Islet of Langerhans (tissue), 1 donor: ENCODE data around the gene UNC50.

Experiments used
- FAIRE-seq: peaks from one replicate; lab custom pipeline; 2011; peaks lifted over from hg19 to GRCh38; lab: Jason Lieb, UNC

The UNC50 gene, protein sequence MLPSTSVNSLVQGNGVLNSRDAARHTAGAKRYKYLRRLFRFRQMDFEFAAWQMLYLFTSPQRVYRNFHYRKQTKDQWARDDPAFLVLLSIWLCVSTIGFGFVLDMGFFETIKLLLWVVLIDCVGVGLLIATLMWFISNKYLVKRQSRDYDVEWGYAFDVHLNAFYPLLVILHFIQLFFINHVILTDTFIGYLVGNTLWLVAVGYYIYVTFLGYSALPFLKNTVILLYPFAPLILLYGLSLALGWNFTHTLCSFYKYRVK

DNA sequence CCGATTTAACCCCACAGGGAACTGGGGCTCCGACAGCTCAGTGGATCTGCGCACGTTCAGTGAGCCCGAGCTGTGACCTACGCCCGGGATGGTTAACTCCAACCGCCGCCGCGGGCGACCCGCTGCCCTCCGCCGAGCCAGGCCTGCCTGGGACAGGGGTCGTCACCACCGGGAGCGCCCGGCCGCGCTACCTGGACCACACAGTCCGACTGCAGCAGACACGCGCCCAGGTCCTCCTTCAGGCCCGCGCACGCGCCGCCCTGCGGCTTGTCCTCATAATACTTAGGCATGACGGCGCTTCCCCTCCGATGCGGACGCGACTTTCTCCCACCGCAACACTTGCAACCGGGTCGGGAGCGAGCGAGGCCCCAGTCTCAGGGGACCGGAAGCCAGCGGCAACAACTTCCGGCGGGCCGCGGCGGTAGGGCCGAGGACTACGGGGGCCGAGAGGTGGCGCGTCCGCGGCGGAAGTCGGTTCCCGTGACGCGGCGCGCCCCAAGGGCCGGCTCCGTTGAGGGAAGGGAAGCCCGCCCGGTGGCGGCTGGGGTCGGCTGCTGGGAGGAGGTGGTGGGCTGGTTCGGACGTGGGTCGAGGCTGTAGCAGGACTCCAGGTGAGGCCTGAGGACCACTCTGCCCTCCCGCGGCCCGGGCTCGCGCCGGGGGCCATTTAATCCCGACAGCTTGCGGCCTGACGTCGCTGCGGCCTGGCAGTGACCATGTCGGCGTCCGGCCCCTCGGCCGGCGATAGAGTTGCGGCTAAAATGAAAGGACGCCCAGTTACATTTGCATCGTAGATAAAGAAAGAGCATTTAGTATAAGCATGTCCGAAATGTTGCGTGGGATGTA lies at the start of gene UNC50, which contains the start of gene COA5:
TSS of gene UNC50 (plus strand) at position 474 of the 846 bp plus-strand sequence. CDS start 1,171 bp downstream, outside the sequence.
TSS of gene COA5 (minus strand) at position 397 of the 846 bp plus-strand sequence. CDS start at position 290, 107 bp downstream.
- FAIRE-seq, result no peak

GRCh38 chr2:98558852-98559530 lies 49.4 kb upstream of the UNC50 start:
- FAIRE-seq, result no peak

- no peak for FAIRE-seq
Measured at GRCh38 chr2:98559581-98559980, 48.8 kb upstream of the UNC50 start.

DNA sequence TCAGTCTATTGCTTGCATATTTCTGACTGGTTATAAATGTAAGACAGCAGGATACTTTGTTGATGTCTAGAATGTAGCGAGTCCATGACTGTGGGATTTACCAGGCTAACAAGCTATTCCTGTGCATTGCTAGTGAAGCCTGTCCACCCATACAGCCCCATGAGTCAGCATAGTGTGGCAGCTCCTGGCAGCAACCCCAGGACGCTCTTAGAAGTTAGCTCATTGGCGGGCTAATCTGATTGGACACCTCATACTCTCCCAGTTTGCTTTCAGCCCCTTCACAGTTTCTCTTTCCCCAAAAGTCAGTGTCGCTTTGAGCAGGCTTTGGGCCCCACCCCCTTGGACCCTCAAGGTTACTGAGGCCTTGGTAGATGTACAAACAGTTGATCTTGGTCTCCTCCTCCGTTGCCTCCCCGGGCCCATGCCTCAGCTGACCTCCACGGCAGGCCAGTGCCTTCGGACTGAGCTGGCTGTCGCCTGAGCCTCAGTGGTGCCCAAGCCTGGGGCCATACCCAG lies 48.1 kb upstream of the UNC50 start:
- no peak for FAIRE-seq

DNA sequence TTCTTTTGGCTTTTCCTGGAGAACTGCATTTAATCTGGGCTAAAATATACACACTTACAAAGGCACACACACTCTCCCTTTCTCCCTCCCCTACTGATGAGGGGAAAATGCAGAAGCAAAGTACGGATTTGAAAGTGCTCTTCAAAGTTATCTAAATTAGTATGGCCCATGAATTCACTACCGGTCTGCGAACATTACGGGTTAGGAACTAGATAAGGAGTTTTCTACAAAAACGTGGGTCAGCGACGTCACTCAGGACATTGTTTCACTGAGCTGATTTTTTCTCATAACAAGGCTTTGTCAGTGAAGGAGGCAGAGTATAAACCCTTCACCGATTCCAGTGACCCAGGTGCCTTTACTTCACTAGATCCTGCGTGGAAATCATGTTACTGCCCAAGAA lies 47.4 kb upstream of the UNC50 start:
- no peak for FAIRE-seq

DNA sequence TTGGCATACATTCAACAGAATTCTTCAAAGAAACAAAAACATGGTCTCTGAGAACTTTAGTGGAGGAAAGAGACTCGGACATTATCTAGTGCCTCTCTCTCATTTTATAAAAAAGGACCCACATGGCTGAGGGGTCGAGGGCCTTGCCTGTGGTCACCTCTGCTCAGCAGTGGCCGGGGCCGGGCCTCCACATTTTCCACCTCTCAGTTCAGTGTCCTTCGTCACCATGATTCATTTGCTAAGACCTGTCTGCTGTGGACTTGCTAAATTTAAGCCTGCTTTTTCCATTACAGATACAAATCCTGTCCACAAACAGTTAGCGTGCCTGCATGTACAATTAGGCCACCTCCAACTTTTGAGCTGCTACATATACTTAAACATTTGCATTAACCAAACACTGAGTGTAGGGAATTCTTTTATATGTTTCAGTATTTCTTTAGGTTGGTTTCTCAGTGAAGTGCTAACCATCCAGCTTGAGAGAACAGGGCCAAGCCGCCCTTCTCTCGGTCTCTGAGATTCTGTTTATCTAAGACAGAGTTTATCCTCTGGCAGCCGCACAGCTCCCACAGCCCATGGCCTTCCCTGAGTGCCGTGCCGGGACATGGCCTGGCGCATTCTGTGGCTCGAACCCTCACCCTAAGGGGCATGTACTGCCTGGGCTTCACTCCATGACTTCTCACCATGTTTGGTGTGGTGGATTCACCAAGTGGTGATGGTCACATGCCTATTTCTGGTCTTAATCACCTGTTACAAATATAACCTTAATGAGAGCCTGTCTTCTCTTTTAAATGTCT lies 46.3 kb upstream of the UNC50 start:
- no peak for FAIRE-seq

DNA sequence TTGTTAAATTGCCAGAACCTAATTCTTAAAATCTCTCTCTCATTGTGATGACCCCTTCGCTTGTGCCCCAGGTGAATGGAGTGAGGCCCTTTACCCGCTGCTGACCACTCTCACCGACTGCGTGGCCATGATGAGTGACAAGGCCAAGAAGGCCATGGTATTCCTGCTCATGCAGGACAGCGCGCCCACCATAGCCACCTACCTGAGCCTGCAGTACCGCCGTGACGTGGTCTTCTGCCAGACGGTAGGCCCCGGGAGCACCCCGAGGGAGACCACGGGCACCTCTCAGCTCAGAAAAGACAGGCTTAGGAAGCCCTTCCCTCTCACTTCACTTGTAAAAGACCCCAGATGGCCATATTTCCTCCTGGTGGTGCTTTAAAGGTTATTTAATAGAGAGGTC lies 45.0 kb upstream of the UNC50 start:
- FAIRE-seq, result no peak

GRCh38 chr2:98564541-98565132 lies 43.8 kb upstream of the UNC50 start:
- no peak for FAIRE-seq

DNA sequence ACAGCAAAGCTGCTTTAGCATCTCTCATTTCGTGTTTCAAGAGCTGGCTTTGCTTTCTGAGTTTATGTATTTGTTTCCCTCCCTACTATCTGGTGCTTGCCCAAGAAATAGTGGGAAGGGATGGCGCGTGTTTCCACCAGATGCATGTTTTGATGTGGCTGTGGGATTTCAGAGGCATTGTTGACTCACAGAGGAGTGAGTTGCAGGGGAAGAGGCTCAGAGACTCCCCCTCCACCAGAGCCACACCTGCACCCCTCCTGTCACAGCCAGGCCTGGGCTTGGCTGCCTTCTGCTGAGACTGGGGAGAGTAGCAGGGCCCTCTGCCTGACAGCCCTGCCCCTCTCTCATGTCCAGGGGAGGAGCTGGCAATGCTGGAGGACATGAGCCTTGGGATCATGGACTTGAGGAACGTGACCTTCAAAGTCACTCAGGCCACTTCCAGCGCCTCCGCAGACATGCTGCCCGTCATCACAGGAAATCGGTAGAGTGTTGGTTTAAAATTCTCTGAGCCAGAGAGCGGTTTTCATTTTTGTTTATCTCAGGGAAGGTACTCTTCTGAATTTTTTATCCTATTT lies 43.0 kb upstream of the UNC50 start:
- FAIRE-seq, result no peak

DNA sequence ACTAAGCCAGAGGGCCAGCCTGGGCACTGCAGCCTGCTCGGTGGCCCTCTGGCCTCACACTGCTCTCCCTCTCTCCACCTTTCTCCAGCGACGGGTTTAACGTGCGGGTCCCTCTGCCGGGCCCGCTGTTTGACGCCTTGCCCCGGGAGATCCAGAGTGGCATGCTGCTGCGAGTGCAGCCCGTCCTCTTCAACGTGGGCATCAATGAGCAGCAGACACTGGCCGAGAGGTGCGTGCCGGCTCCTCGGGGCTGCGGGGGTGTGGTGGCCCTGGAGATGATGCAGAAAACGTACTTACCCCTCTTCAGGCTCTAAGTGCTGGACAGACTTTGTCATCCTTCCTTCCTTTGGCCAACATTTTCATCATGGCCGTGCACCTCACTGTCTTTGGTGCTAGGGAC lies 42.4 kb upstream of the UNC50 start:
- FAIRE-seq, result no peak

GRCh38 chr2:98568161-98568956 lies 40.0 kb upstream of the UNC50 start:
- no peak for FAIRE-seq

DNA sequence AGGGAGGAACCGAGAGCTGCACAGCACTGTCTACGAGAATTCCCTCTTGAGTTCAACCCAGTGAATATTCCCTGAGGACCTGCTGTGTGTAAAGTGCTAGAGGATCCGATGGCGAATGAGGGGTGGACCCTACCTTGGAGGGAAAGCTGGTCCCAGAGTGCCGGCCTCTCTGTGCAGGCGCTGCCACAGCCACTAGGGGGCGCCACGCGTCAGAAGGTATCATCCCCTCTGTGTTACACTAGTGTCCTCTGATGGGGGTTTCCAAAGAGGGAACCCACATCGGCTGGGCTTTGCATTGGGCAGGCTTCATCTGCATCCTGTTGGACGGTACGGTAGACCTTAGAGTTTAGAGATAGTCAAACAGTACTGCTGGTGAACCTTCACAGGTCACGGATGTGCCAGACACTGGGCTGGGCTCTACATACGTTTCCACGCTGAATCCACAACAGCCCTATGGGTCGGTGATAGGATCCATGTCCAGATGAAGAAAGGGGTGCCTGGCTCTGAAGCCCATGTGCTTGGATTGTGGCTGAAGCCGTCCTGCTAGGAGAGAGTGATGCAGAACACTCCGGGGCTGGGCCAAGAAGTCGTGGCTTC lies 39.1 kb upstream of the UNC50 start:
- no peak for FAIRE-seq

GRCh38 chr2:98569915-98570314 lies 38.5 kb upstream of the UNC50 start:
- no peak for FAIRE-seq

DNA sequence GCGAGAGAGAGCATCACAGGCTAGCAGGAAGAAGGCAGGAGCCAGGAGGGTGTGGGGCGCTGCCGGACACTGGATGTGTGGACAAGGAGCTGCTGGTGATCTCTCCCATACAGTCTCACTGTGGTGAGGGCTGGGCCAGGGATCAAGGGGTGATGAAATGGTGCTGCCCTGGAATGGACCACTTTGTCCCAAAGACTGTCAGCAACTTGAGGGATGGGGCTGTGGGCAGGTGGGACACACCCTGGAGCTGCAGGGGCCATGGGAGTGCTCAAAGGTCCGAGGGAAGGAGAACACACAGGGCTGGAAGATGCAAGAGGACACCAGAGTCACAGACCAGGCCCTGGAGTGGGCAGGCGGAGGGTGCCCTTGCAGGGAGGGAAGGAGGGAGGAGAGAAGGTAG lies 38.0 kb upstream of the UNC50 start:
- FAIRE-seq, result no peak

DNA sequence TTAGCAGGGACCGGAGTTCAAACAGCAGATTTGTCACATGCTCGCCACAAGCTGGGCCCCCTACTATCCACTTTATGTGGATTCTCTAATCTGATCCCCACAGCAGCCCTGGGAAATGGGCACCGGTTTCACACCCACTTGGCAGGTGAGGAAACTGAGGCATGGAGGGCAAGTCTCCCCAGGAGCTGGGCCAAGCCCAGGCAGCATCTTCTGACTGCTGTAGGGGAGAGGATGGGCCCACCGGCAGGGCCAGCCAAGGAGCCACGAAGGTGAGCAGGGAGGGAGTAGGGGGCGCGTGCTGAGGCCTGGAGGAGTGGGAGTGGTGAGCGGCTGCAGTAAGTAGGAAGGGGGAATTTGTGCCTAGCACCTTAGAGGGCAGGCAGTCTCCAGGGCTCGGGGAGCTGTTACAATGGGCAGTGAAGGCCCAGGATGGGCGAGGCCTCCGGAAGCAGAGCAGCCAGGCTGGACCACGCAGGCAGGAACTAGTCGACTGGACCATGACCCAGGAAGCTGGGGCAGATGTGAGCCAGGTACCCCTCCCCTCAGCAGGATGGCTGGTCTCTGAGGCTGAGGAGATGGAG lies 37.2 kb upstream of the UNC50 start:
- no peak for FAIRE-seq

- no peak for FAIRE-seq
Measured at GRCh38 chr2:98571796-98572195, 36.6 kb upstream of the UNC50 start.

GRCh38 chr2:98572211-98572610 lies 36.2 kb upstream of the UNC50 start:
- FAIRE-seq, result no peak

DNA sequence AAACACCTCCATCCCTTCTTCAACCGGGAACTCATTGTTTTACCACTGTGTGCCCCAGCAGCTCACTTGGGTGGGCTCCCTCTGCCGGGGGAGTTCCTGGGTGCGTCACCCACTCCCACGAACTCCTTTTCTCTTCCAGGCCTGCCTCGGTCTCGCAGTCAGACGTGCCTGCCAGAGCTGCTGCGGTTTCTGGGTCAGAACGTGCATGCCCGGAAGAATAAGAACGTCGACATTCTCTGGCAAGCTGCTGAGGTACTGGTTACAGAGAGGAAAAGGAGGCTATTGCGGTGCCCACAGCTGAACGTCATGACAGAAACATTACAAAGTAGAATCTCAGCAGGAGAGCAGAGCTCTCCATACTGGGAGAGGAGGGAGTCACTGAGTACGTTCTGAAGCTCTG lies 35.7 kb upstream of the UNC50 start:
- FAIRE-seq, result no peak

DNA sequence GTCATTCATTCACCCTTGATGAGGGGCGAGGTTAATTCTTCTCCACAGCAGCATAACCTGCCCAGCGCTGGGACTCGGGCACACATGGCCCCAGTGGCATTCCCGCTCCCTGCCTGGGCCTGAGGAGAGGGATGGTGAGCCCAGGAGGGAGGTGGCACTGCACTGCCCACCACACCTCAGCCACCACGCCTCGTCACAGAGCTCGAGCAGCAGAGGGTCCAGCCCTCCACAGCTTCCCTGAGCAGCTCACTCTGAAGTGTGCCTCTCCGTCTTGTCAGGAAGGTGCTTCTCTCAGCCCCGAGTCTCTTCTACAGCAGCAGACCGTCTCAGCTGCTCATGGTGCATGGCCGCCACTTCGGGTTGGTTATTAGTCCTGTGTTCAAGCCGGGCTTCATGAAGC lies 35.0 kb upstream of the UNC50 start:
- FAIRE-seq, result no peak
